ENCODE results near the gene C22orf15.
"Not testable (repeated sequence)": the region's sequence is repeated elsewhere in the genome, so short reads cannot be mapped to it uniquely, and the experiment has no call there.

The C22orf15 gene

DNA sequence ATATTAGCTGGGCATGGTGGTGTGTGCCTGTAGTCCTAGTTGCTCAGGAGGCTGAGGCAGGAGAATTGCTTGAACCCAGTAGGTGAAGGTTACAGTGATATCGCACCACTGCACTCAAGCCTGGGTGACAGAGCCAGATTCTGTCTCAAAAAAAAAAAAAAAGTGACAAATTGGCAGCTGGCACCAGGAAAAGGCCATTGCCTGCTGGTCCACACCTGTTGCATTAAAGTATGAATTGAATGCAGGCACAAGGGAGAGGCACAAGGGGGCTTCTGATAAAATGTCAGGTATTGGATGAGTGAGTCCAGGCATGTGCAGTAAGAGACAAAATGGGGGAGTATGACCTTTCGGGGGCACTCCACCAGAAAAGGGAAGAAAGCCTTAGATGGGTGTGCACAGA is 40.1 kb upstream of the C22orf15 start:
- Histone ChIP-seq H3K36me3 (ENCODE audit: control insufficient read depth, insufficient read depth, low read length) (no peaks in the 10 kb centered on the region), H3K4me1 (ENCODE audit: control insufficient read depth, insufficient read depth, low read length) (no peaks in the 10 kb centered on the region), H3K27ac (ENCODE audit: low read length) (no peak overlapping the region), H3K4me3 (ENCODE audit: low read length) (no peak overlapping the region), H3K9me3 (ENCODE audit: control insufficient read depth, insufficient read depth, low read length) (no peaks in the 10 kb centered on the region), H3K27me3 (ENCODE audit: control insufficient read depth, insufficient read depth, low read length) (no peaks in the 10 kb centered on the region)
- WGBS (ENCODE audit: insufficient coverage, insufficient read length), result no CpG with 5 or more reads among the region's 2 CpGs
- no peak for DNase-seq (ENCODE audit: low read depth, low spot score)

DNA sequence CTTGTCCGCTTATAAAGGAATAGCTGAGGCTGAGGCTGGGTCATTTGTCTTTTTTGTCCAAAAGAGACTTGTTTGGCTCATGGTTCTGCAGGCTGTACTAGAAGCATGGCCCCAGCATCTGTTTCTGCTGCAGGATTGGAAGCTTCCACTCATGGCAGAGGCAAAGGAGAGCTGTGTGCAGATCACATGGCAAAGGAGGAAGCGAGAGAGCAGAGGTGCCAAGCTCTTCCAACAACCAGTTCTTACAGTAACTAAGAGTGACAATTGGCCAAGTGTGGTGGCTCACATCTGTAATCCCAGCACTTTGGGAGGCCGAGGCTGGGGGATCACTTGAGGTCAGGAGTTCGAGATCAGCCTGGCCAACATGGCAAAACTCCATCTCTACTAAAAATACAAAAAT is 34.7 kb upstream of the C22orf15 start:
- not testable (repeated sequence) for DNase-seq (ENCODE audit: low read depth, low spot score); H3K27me3 ChIP-seq (ENCODE audit: control insufficient read depth, insufficient read depth, low read length); H3K27ac ChIP-seq (ENCODE audit: low read length); H3K4me3 ChIP-seq (ENCODE audit: low read length); H3K9me3 ChIP-seq (ENCODE audit: control insufficient read depth, insufficient read depth, low read length); H3K4me1 ChIP-seq (ENCODE audit: control insufficient read depth, insufficient read depth, low read length); H3K36me3 ChIP-seq (ENCODE audit: control insufficient read depth, insufficient read depth, low read length)
- no CpG with 5 or more reads among the region's 4 CpGs for WGBS (ENCODE audit: insufficient coverage, insufficient read length)

DNA sequence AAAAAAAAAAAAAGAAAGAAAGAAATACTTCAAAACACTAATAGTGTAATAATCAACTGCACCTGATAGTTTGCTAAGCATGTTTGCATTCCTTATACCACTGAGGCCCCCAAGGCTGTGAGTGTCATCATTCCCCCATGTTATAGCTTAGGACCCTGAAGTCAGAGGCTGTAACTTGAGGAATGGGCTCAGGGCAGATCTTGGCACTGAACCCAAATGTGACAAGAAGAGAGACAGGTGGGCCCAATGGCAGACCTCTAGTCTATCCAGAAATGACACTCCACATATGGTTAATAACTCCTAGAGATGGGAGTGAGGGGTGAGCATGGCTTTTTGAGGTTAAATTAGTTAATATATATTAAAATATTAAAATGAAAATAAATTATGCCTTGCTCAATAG is 25.1 kb upstream of the C22orf15 start:
- no peaks in the 10 kb centered on the region for H3K36me3 ChIP-seq (ENCODE audit: control insufficient read depth, insufficient read depth, low read length)
- H3K4me1 ChIP-seq (ENCODE audit: control insufficient read depth, insufficient read depth, low read length), result no peaks in the 10 kb centered on the region
- H3K4me3 ChIP-seq (ENCODE audit: low read length), result no peak overlapping the region
- H3K27me3 ChIP-seq (ENCODE audit: control insufficient read depth, insufficient read depth, low read length), result no peaks in the 10 kb centered on the region
- H3K9me3 ChIP-seq (ENCODE audit: control insufficient read depth, insufficient read depth, low read length), result no peaks in the 10 kb centered on the region
- DNase-seq (ENCODE audit: low read depth, low spot score), result no peak
- no peak overlapping the region for H3K27ac ChIP-seq (ENCODE audit: low read length)

DNA sequence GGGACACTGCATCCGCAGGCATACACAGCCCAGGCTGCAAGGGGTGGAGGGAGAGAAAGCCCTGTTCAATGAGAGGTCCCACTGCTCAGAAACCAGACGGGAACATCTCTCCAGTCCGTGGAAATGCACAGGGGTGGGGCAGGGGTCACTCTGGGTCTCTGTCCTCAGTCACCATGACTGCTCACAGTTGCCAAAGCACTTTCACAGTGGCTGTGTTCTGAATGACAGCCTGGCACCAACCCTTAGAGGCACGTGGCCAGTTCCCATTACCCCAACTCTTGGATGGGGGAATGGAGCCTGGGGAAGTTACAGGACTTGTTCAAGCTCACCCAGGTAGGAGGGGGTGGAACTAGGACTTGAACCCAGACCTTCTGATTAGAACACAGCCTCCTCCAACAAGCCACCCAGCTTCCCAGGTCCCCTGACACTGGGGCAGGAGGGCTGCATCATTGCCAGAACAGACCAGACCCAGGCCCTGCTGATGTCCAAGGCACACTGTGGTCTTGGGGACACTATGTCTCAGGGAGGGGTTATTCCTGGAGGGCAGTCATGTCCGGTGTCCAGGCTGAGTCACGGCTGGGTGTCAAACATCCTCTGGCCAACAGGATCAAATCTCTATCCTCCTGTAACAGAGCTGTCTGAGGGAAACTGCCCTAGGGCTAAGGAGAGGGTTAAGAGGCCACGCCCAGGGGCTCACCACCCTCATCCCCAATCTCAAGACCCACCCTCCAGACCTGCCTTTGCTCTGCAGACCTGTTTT is 20.1 kb upstream of the C22orf15 start:
- Histone ChIP-seq H3K27me3 (ENCODE audit: control insufficient read depth, insufficient read depth, low read length) (no peaks in the 10 kb centered on the region), H3K4me1 (ENCODE audit: control insufficient read depth, insufficient read depth, low read length) (no peaks in the 10 kb centered on the region; the same call in 1 of the 2 replicates), H3K9me3 (ENCODE audit: control insufficient read depth, insufficient read depth, low read length) (no peaks in the 10 kb centered on the region), H3K27ac (ENCODE audit: low read length) (no peak overlapping the region), H3K36me3 (ENCODE audit: control insufficient read depth, insufficient read depth, low read length) (peaks cover 6% of the 10 kb centered on the region; the same call in 1 of the 2 replicates), H3K4me3 (ENCODE audit: low read length) (no peak overlapping the region)
- DNase-seq (ENCODE audit: low read depth, low spot score), result no peak
- no CpG with 5 or more reads among the region's 7 CpGs for WGBS (ENCODE audit: insufficient coverage, insufficient read length)

DNA sequence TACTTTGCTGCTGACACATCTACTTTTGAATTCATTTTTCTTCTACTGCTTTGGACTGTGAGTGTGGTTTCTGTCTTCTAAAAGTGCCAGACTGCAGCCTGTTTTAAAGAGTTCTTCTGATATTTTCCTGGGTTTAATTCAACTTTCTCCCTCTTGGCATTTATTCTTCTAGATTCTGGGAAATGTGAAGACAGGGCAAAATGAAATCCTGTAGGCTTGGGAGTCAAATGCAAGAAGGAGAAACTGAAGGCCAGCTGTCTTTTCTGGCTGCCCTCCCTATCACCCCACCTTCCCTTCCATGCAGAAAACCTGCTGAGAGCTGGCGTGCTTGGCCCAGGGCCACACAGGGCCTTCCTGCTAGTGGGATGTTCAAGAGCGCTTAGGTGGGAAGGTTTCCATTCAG is 19.5 kb upstream of the C22orf15 start:
- DNase-seq (ENCODE audit: low read depth, low spot score), result no peak
- no peaks in the 10 kb centered on the region for H3K27me3 ChIP-seq (ENCODE audit: control insufficient read depth, insufficient read depth, low read length)
- H3K27ac ChIP-seq (ENCODE audit: low read length), result no peak overlapping the region
- no CpG with 5 or more reads among the region's 2 CpGs for WGBS (ENCODE audit: insufficient coverage, insufficient read length)
- no peak overlapping the region for H3K4me3 ChIP-seq (ENCODE audit: low read length)
- H3K4me1 ChIP-seq (ENCODE audit: control insufficient read depth, insufficient read depth, low read length), result no peaks in the 10 kb centered on the region; the same call in 1 of the 2 replicates
- H3K36me3 ChIP-seq (ENCODE audit: control insufficient read depth, insufficient read depth, low read length), result peaks cover 6% of the 10 kb centered on the region; the same call in 1 of the 2 replicates
- H3K9me3 ChIP-seq (ENCODE audit: control insufficient read depth, insufficient read depth, low read length), result no peaks in the 10 kb centered on the region

DNA sequence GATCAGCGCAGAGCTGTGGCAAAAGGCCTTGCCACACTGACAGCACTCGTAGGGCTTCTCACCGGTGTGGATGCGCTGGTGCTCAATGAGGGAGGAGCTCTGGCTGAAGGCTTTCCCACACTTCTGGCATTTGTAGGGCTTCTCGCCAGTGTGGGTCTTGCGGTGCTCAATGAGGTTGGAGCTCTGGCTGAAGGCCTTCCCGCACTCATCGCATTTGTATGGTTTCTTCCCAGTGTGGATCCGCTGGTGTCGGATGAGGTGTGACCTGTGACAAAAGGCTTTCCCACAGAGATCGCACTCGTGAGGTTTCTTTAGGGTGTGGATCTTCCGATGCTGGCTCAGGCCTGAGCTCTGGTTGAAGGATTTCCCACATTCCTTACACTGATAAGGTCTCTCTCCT is 18.8 kb upstream of the C22orf15 start:
- no peak overlapping the region for H3K4me3 ChIP-seq (ENCODE audit: low read length)
- H3K27ac ChIP-seq (ENCODE audit: low read length), result no peak overlapping the region
- WGBS (ENCODE audit: insufficient coverage, insufficient read length), result no CpG with 5 or more reads among the region's 13 CpGs

GRCh38 chr22:23744485-23744884 is 18.3 kb upstream of the C22orf15 start:
- Histone ChIP-seq H3K4me3 (ENCODE audit: low read length) (no peak overlapping the region), H3K9me3 (ENCODE audit: control insufficient read depth, insufficient read depth, low read length) (no peaks in the 10 kb centered on the region), H3K27ac (ENCODE audit: low read length) (no peak overlapping the region), H3K27me3 (ENCODE audit: control insufficient read depth, insufficient read depth, low read length) (no peaks in the 10 kb centered on the region), H3K36me3 (ENCODE audit: control insufficient read depth, insufficient read depth, low read length) (peaks cover 6% of the 10 kb centered on the region; the same call in 1 of the 2 replicates), H3K4me1 (ENCODE audit: control insufficient read depth, insufficient read depth, low read length) (no peaks in the 10 kb centered on the region; the same call in 1 of the 2 replicates)
- no peak for DNase-seq (ENCODE audit: low read depth, low spot score)
- WGBS (ENCODE audit: insufficient coverage, insufficient read length), result no CpG with 5 or more reads among the region's 14 CpGs

More for the DNA sequence above, 18.8 kb upstream of the C22orf15 start:
- no peaks in the 10 kb centered on the region; the same call in 1 of the 2 replicates for H3K4me1 ChIP-seq (ENCODE audit: control insufficient read depth, insufficient read depth, low read length)
- H3K9me3 ChIP-seq (ENCODE audit: control insufficient read depth, insufficient read depth, low read length), result no peaks in the 10 kb centered on the region
- DNase-seq (ENCODE audit: low read depth, low spot score), result no peak
- H3K36me3 ChIP-seq (ENCODE audit: control insufficient read depth, insufficient read depth, low read length), result peaks cover 6% of the 10 kb centered on the region; the same call in 1 of the 2 replicates
- no peaks in the 10 kb centered on the region for H3K27me3 ChIP-seq (ENCODE audit: control insufficient read depth, insufficient read depth, low read length)

GRCh38 chr22:23745791-23746190 is 17.0 kb upstream of the C22orf15 start:
- Histone ChIP-seq H3K36me3 (ENCODE audit: control insufficient read depth, insufficient read depth, low read length) (peaks cover 6% of the 10 kb centered on the region; the same call in 1 of the 2 replicates), H3K27ac (ENCODE audit: low read length) (no peak overlapping the region), H3K4me3 (ENCODE audit: low read length) (no peak overlapping the region), H3K9me3 (ENCODE audit: control insufficient read depth, insufficient read depth, low read length) (no peaks in the 10 kb centered on the region), H3K27me3 (ENCODE audit: control insufficient read depth, insufficient read depth, low read length) (no peaks in the 10 kb centered on the region), H3K4me1 (ENCODE audit: control insufficient read depth, insufficient read depth, low read length) (no peaks in the 10 kb centered on the region; the same call in 1 of the 2 replicates)
- WGBS (ENCODE audit: insufficient coverage, insufficient read length), result no CpG with 5 or more reads among the region's 6 CpGs
- DNase-seq (ENCODE audit: low read depth, low spot score), result no peak

DNA sequence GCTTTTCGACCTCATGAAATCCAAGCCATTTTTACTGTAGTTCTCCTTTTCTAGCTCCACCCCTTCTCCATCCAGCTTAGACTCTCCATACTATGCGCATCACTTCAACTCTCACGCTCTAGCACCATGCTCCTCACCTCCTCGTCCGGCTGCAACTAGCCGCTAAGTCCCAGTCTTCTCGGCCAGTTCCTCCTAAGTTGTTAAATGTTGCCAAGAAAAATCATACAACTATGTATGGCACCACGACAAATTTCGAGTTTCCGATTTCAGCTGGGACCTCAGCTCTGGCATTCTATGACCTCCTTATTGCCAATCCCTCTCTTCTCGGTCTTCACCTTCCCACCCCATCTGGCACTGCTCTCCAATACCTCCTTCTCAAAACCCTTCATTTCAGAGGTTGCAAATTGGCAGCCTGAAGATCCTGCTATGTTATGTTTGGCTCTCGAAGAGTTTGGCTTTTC is 12.9 kb upstream of the C22orf15 start:
- Histone ChIP-seq H3K4me1 (ENCODE audit: control insufficient read depth, insufficient read depth, low read length) (no peaks in the 10 kb centered on the region), H3K27me3 (ENCODE audit: control insufficient read depth, insufficient read depth, low read length) (no peaks in the 10 kb centered on the region), H3K9me3 (ENCODE audit: control insufficient read depth, insufficient read depth, low read length) (no peaks in the 10 kb centered on the region), H3K27ac (ENCODE audit: low read length) (no peak overlapping the region), H3K36me3 (ENCODE audit: control insufficient read depth, insufficient read depth, low read length) (no peaks in the 10 kb centered on the region; the same call in 1 of the 2 replicates), H3K4me3 (ENCODE audit: low read length) (no peak overlapping the region)
- no peak for DNase-seq (ENCODE audit: low read depth, low spot score)
- no CpG with 5 or more reads among the region's 12 CpGs for WGBS (ENCODE audit: insufficient coverage, insufficient read length)

DNA sequence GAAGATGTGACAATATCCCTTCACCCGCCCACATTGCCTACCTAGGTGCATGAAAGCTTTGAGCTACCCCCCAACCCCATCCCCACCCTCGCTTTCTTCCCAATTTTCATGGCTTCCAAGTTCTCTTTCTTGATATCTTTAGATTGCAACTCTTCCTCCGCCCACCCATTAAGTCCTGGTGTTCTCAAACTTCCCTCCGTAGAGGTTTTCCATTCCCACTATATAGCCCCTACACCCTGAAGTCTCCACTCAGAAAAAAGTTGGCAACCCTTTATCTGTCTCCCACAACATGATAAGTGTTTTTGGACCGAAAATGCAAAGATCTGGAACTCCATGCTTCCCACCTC is 12.4 kb upstream of the C22orf15 start:
- Histone ChIP-seq H3K27me3 (ENCODE audit: control insufficient read depth, insufficient read depth, low read length) (no peaks in the 10 kb centered on the region), H3K9me3 (ENCODE audit: control insufficient read depth, insufficient read depth, low read length) (no peaks in the 10 kb centered on the region), H3K36me3 (ENCODE audit: control insufficient read depth, insufficient read depth, low read length) (no peaks in the 10 kb centered on the region), H3K27ac (ENCODE audit: low read length) (no peak overlapping the region), H3K4me3 (ENCODE audit: low read length) (peak overlapping the region; percentile 88; the same call in 1 of the 2 replicates), H3K4me1 (ENCODE audit: control insufficient read depth, insufficient read depth, low read length) (no peaks in the 10 kb centered on the region)
- DNase-seq (ENCODE audit: low read depth, low spot score), result no peak
- WGBS (ENCODE audit: insufficient coverage, insufficient read length), result no CpG with 5 or more reads among the region's 5 CpGs

Measured in iPS DF 6.9 (cell line).